ENCODE measurements around the gene PUM1. TPM values are rescaled to one million over a fixed set of nuclear protein-coding genes. Genes with fewer than 3 reads are reported as not detected.

Gene PUM1
- total RNA-seq, 2 donors from 2014 or later, result 80.3 to 120 TPM

DNA sequence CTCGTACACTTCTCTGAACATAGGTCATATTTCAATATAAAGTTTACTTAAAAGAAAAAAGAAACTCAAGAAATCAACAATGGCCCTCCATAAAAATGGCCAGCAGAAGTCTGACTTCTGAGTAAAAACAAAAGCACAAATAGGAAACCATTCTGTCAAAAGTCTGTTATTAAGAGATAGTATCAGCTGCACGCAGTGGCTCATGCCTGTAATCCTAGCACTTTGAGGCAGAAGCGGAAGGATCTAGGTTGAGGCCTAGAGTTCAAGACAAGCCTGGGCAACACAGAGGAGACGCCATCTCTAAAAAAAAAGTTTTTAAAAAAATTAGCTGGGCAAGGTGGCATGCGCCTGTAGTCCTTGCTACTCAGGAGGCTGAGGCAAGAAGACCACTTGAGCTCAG, 67.3 kb downstream of the PUM1 start:
- TF ChIP-seq POLR2AphosphoS5 (IDR thresholded peaks at IDR 0.05) (no peak), POLR2A (IDR thresholded peaks at IDR 0.05) (no peak)
- TF ChIP-seq, protein P1, sequence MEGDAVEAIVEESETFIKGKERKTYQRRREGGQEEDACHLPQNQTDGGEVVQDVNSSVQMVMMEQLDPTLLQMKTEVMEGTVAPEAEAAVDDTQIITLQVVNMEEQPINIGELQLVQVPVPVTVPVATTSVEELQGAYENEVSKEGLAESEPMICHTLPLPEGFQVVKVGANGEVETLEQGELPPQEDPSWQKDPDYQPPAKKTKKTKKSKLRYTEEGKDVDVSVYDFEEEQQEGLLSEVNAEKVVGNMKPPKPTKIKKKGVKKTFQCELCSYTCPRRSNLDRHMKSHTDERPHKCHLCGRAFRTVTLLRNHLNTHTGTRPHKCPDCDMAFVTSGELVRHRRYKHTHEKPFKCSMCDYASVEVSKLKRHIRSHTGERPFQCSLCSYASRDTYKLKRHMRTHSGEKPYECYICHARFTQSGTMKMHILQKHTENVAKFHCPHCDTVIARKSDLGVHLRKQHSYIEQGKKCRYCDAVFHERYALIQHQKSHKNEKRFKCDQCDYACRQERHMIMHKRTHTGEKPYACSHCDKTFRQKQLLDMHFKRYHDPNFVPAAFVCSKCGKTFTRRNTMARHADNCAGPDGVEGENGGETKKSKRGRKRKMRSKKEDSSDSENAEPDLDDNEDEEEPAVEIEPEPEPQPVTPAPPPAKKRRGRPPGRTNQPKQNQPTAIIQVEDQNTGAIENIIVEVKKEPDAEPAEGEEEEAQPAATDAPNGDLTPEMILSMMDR (IDR thresholded peaks at IDR 0.05), result no peak
- intact Hi-C loops (cut with DNase I), result no loop called here

DNA sequence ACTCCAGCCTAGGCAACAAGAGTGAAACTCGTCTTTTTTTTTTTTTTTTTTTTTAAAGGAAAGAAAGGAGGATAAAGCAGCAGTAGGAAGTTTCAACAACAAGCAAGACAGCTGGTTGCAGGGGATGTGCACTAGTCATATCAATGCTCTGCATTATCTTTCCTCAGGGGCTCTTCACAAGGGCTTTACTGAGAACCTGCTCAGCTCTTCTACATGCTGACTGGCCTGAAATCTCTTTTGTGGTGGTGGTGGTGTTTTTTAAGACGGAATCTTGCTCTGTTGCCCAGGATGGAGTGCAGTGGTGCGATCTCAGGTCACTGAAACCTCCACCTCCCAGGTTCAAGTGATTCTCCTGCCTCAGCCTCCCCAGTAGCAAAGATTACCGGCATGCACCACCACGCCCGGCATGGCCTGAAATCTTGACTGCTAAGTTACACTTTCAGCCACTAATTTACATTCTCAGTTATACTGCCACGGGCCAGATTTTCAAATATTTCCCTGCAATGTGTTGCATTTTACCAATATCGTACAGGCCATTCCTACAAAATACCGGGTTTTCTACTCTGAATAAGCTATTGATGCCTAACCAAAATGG, 68.0 kb downstream of the PUM1 start:
- no peak overlapping the region for H3K4me3 ChIP-seq
- 94% methylated on average over 9 of the region's 9 CpGs for WGBS
- no peak overlapping the region for H3K27ac ChIP-seq

More for the DNA sequence above, 67.3 kb downstream of the PUM1 start:
- no peaks in the 10 kb centered on the region for H3K27me3 ChIP-seq (replicated peaks; ENCODE audit: insufficient read depth)
- peaks cover 2% of the 10 kb centered on the region for H3K4me1 ChIP-seq (replicated peaks)
- H3K4me3 ChIP-seq, result no peak overlapping the region
- peaks cover 0 to 2% of the 10 kb centered on the region in 2 donors for H3K36me3 ChIP-seq
- DNase-seq (ENCODE audit: low spot score), result no peak
- no peak overlapping the region for H3K27ac ChIP-seq
- H3K9me3 ChIP-seq, result no peaks in the 10 kb centered on the region
- WGBS, result 80% methylated on average over 5 of the region's 5 CpGs

DNA sequence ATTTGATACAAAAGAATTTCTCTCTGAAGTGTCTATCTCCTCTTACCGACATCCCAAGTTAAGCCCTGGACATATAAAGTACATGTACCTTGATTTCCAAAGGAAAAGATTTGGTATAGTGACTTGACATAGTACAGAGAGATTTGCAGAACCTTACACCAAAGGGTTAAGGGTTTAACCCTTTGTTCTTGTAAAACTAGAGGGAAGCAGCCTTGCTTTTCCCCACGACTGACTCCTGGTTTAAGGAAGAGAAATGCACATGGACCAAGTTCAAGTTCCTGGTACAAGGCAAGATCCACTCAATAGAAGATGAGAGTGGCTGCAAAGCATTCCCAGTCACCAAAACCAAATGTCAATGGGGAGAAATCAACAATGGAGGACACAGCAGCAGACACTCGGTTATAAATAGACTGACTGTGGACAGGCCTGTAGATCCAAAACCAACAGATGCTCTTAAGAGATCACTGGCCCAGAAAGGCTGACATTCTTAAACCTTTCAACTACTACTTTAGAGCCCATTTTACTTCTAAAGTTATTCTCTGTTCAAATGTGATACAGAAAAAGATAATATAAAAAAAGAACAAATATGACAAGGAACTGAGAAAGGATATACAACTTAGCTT, 69.4 kb downstream of the PUM1 start:
- 61% methylated on average over 3 of the region's 3 CpGs for WGBS
- Histone ChIP-seq H3K27ac (no peak overlapping the region), H3K4me3 (no peak overlapping the region), H3K36me3 (peaks cover 0 to 2% of the 10 kb centered on the region in 2 donors), H3K27me3 (replicated peaks; ENCODE audit: insufficient read depth) (no peaks in the 10 kb centered on the region), H3K9me3 (no peaks in the 10 kb centered on the region), H3K4me1 (replicated peaks) (no peaks in the 10 kb centered on the region)
- TF ChIP-seq POLR2AphosphoS5 (IDR thresholded peaks at IDR 0.05), result no peak
- TF ChIP-seq POLR2A (IDR thresholded peaks at IDR 0.05), result no peak
- TF ChIP-seq, protein P1 (IDR thresholded peaks at IDR 0.05), result no peak
- no peak for DNase-seq (ENCODE audit: low spot score)
- intact Hi-C loops (cut with DNase I), result no loop called here

More for the DNA sequence above, 68.0 kb downstream of the PUM1 start:
- DNase-seq (ENCODE audit: low spot score), result no peak
- intact Hi-C loops (cut with DNase I), result no loop called here
- Histone ChIP-seq H3K27me3 (replicated peaks; ENCODE audit: insufficient read depth) (no peaks in the 10 kb centered on the region), H3K4me1 (replicated peaks) (peaks cover 2% of the 10 kb centered on the region), H3K36me3 (peaks cover 0 to 2% of the 10 kb centered on the region in 2 donors), H3K9me3 (no peaks in the 10 kb centered on the region)
- TF ChIP-seq POLR2AphosphoS5 (IDR thresholded peaks at IDR 0.05) (no peak), POLR2A (IDR thresholded peaks at IDR 0.05) (no peak)
- TF ChIP-seq, protein P1 (IDR thresholded peaks at IDR 0.05), result no peak

DNA sequence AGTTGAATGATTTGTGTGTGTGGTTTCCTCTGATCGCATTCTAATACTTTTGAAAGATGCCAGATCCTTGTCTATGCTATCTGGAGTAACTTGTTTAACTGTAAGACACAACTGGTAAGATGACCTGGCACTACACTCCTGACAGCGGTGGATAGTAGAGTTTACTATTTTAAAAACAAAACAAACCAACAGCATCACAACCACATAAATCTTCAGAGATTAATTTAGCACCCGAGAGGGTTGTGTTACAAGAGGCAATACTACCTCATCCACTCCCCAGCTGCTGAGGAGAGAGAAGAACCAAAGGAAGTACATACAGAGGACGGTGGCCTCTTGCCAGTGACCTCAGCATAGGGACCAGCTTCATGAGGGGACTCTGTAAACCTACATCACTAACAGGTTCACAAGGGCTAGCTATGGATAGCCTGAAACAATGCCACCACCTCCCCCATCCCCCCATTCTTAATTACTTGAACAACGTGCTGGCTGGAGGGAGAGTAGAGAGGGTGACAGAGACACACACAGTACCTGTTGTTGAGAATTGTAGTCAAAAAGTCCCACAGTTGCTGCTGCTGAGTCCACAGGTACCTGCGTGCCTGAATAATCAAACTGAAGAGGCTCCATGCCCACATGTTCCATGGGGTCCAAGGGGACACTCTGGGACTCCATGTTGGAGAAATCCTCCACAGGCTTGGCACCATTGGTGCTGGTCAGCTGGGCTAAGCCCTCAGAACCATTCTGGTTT, 73.5 kb downstream of the PUM1 start:
- H3K4me1 ChIP-seq (replicated peaks), result peaks cover 2% of the 10 kb centered on the region
- H3K27ac ChIP-seq, result no peak overlapping the region
- WGBS, result 47% methylated on average over 6 of the region's 6 CpGs
- intact Hi-C loops (cut with DNase I), result no loop called here
- H3K9me3 ChIP-seq, result no peaks in the 10 kb centered on the region
- no peak for DNase-seq (ENCODE audit: low spot score)
- no peak overlapping the region for H3K4me3 ChIP-seq
- TF ChIP-seq POLR2A (IDR thresholded peaks at IDR 0.05), result no peak
- no peak for TF ChIP-seq POLR2AphosphoS5 (IDR thresholded peaks at IDR 0.05)
- TF ChIP-seq, protein P1 (IDR thresholded peaks at IDR 0.05), result no peak
- no peaks in the 10 kb centered on the region for H3K27me3 ChIP-seq (replicated peaks; ENCODE audit: insufficient read depth)
- peaks cover 0 to 2% of the 10 kb centered on the region in 2 donors for H3K36me3 ChIP-seq

All from prostate gland (tissue), 2 donors.